ENCODE results near the gene SCN3A. TPM values are rescaled to one million over a fixed set of nuclear protein-coding genes. Genes with fewer than 3 reads are reported as not detected.

The SCN3A gene
- polyA plus RNA-seq, 1 donor (not counting 4 experiments of a cell fraction or from before 2014, with no cell fraction given): 0.01 TPM

DNA sequence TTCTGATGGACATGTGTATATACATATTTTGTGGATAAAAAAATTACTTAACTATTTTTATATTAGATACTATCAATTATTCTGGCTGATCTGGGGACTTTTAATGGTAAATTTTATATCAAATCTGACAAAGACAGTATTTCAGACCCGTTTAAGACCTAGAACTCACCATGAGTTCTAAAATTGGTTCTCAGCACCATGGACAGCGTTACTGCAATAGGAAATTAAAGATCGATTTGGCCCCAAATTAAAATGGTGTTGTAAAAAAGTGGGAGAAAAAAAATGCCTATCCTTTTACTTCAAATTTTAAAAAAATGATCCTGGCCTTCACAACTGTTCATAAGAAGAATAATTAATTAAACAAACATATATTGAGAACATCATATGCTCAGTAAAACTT is 34.4 kb upstream of the SCN3A start:
- Histone ChIP-seq H3K4me3 (ENCODE audit: control insufficient read depth in 2 of 3, extremely low read depth in 1 of 3, insufficient read depth in 2 of 3, low read depth in 1 of 3, low read length in 3 of 3) (no peak overlapping the region), H3K4me2 (ENCODE audit: control insufficient read depth, extremely low read depth, insufficient read depth, low read depth, low read length) (no peak overlapping the region), H3K79me2 (ENCODE audit: control insufficient read depth, insufficient read depth, low read length) (no peaks in the 10 kb centered on the region), H3K36me3 (ENCODE audit: control insufficient read depth in 2 of 2, extremely low read depth in 1 of 2, insufficient read depth in 2 of 2, low read length in 2 of 2) (no peaks in the 10 kb centered on the region), H3K4me1 (ENCODE audit: control insufficient read depth, extremely low read depth, insufficient read depth, low read length) (no peaks in the 10 kb centered on the region), H3K27ac (ENCODE audit: control insufficient read depth, insufficient read depth, low read length) (no peak overlapping the region), H3K9ac (ENCODE audit: control insufficient read depth, extremely low read depth, insufficient read depth, low read length) (no peak overlapping the region), H4K20me1 (ENCODE audit: control insufficient read depth, extremely low read depth, insufficient read depth, low read length) (no peaks in the 10 kb centered on the region), H2AFZ (ENCODE audit: control insufficient read depth, low read length) (no peak overlapping the region), H3K27me3 (ENCODE audit: control insufficient read depth, extremely low read depth, insufficient read depth, low read length) (no peaks in the 10 kb centered on the region), H3K9me3 (ENCODE audit: control insufficient read depth, low read depth, low read length) (no peaks in the 10 kb centered on the region), H3K9me1 (ENCODE audit: control insufficient read depth, extremely low read depth, insufficient read depth, low read length) (no peaks in the 10 kb centered on the region)
- FAIRE-seq: no peak
- no peak for TF ChIP-seq EZH2 (IDR thresholded peaks at IDR 0.05; ENCODE audit: low read length)
- TF ChIP-seq, protein P1, sequence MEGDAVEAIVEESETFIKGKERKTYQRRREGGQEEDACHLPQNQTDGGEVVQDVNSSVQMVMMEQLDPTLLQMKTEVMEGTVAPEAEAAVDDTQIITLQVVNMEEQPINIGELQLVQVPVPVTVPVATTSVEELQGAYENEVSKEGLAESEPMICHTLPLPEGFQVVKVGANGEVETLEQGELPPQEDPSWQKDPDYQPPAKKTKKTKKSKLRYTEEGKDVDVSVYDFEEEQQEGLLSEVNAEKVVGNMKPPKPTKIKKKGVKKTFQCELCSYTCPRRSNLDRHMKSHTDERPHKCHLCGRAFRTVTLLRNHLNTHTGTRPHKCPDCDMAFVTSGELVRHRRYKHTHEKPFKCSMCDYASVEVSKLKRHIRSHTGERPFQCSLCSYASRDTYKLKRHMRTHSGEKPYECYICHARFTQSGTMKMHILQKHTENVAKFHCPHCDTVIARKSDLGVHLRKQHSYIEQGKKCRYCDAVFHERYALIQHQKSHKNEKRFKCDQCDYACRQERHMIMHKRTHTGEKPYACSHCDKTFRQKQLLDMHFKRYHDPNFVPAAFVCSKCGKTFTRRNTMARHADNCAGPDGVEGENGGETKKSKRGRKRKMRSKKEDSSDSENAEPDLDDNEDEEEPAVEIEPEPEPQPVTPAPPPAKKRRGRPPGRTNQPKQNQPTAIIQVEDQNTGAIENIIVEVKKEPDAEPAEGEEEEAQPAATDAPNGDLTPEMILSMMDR (optimal IDR thresholded peaks at IDR 0.05 in 1 of 3, IDR thresholded peaks at IDR 0.05 in 1 of 3, conservative IDR thresholded peaks at IDR 0.05 in 1 of 3; ENCODE audit: extremely low read depth in 1 of 3, insufficient read depth in 2 of 3, low read length in 3 of 3): no peak
- DNase-seq (ENCODE audit: low read depth, low spot score): no peak
- dilution Hi-C loops (cut with MboI; ENCODE audit: extremely low pct_ligation_motif_present, low sequenced_read_pairs): no loop called here

- Histone ChIP-seq H3K79me2 (ENCODE audit: control insufficient read depth, insufficient read depth, low read length) (no peaks in the 10 kb centered on the region), H3K36me3 (ENCODE audit: control insufficient read depth in 2 of 2, extremely low read depth in 1 of 2, insufficient read depth in 2 of 2, low read length in 2 of 2) (no peaks in the 10 kb centered on the region), H3K4me1 (ENCODE audit: control insufficient read depth, extremely low read depth, insufficient read depth, low read length) (no peaks in the 10 kb centered on the region), H3K4me2 (ENCODE audit: control insufficient read depth, extremely low read depth, insufficient read depth, low read depth, low read length) (no peak overlapping the region), H3K9me1 (ENCODE audit: control insufficient read depth, extremely low read depth, insufficient read depth, low read length) (no peaks in the 10 kb centered on the region), H3K27me3 (ENCODE audit: control insufficient read depth, extremely low read depth, insufficient read depth, low read length) (no peaks in the 10 kb centered on the region), H3K27ac (ENCODE audit: control insufficient read depth, insufficient read depth, low read length) (no peak overlapping the region), H3K4me3 (ENCODE audit: control insufficient read depth in 2 of 3, extremely low read depth in 1 of 3, insufficient read depth in 2 of 3, low read depth in 1 of 3, low read length in 3 of 3) (no peak overlapping the region), H3K9ac (ENCODE audit: control insufficient read depth, extremely low read depth, insufficient read depth, low read length) (no peak overlapping the region), H4K20me1 (ENCODE audit: control insufficient read depth, extremely low read depth, insufficient read depth, low read length) (no peaks in the 10 kb centered on the region), H2AFZ (ENCODE audit: control insufficient read depth, low read length) (no peak overlapping the region), H3K9me3 (ENCODE audit: control insufficient read depth, low read depth, low read length) (no peaks in the 10 kb centered on the region)
- DNase-seq (ENCODE audit: low read depth, low spot score) (no peak), FAIRE-seq (no peak)
- dilution Hi-C loops (cut with MboI; ENCODE audit: extremely low pct_ligation_motif_present, low sequenced_read_pairs): no loop called here
- no peak for TF ChIP-seq EZH2 (IDR thresholded peaks at IDR 0.05; ENCODE audit: low read length)
These were observed 33.2 kb upstream of the SCN3A start for GRCh38 chr2:165237056-165237455.

GRCh38 chr2:165227571-165227970 is 23.7 kb upstream of the SCN3A start:
- DNase-seq (ENCODE audit: low read depth, low spot score) (no peak), FAIRE-seq (no peak)
- Histone ChIP-seq H3K27me3 (ENCODE audit: control insufficient read depth, extremely low read depth, insufficient read depth, low read length) (no peaks in the 10 kb centered on the region), H3K36me3 (ENCODE audit: control insufficient read depth in 2 of 2, extremely low read depth in 1 of 2, insufficient read depth in 2 of 2, low read length in 2 of 2) (no peaks in the 10 kb centered on the region), H3K79me2 (ENCODE audit: control insufficient read depth, insufficient read depth, low read length) (no peaks in the 10 kb centered on the region), H4K20me1 (ENCODE audit: control insufficient read depth, extremely low read depth, insufficient read depth, low read length) (no peaks in the 10 kb centered on the region), H2AFZ (ENCODE audit: control insufficient read depth, low read length) (no peak overlapping the region), H3K27ac (ENCODE audit: control insufficient read depth, insufficient read depth, low read length) (no peak overlapping the region), H3K4me1 (ENCODE audit: control insufficient read depth, extremely low read depth, insufficient read depth, low read length) (no peaks in the 10 kb centered on the region), H3K4me3 (ENCODE audit: control insufficient read depth in 2 of 3, extremely low read depth in 1 of 3, insufficient read depth in 2 of 3, low read depth in 1 of 3, low read length in 3 of 3) (no peak overlapping the region), H3K9ac (ENCODE audit: control insufficient read depth, extremely low read depth, insufficient read depth, low read length) (no peak overlapping the region), H3K9me3 (ENCODE audit: control insufficient read depth, low read depth, low read length) (no peaks in the 10 kb centered on the region), H3K9me1 (ENCODE audit: control insufficient read depth, extremely low read depth, insufficient read depth, low read length) (no peaks in the 10 kb centered on the region), H3K4me2 (ENCODE audit: control insufficient read depth, extremely low read depth, insufficient read depth, low read depth, low read length) (no peak overlapping the region)
- TF ChIP-seq, protein P1 (optimal IDR thresholded peaks at IDR 0.05 in 1 of 3, IDR thresholded peaks at IDR 0.05 in 1 of 3, conservative IDR thresholded peaks at IDR 0.05 in 1 of 3; ENCODE audit: extremely low read depth in 1 of 3, insufficient read depth in 2 of 3, low read length in 3 of 3): no peak
- no peak for TF ChIP-seq EZH2 (IDR thresholded peaks at IDR 0.05; ENCODE audit: low read length)
- dilution Hi-C loops (cut with MboI; ENCODE audit: extremely low pct_ligation_motif_present, low sequenced_read_pairs): no loop called here
